ENCODE measurements around the gene NPM1. TPM values are rescaled to one million over a fixed set of nuclear protein-coding genes. Genes with fewer than 3 reads are reported as not detected.
A peak's percentile ranks its signal among the peaks of the same experiment; 100 is the strongest.

The NPM1 gene, protein sequence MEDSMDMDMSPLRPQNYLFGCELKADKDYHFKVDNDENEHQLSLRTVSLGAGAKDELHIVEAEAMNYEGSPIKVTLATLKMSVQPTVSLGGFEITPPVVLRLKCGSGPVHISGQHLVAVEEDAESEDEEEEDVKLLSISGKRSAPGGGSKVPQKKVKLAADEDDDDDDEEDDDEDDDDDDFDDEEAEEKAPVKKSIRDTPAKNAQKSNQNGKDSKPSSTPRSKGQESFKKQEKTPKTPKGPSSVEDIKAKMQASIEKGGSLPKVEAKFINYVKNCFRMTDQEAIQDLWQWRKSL
- total RNA-seq: 100 to 1,000 TPM; 722 to 951 (median 753) TPM
- 1,000 to 10,000 TPM; 1,270 to 2,962 (median 2,425) TPM for polyA plus RNA-seq

DNA sequence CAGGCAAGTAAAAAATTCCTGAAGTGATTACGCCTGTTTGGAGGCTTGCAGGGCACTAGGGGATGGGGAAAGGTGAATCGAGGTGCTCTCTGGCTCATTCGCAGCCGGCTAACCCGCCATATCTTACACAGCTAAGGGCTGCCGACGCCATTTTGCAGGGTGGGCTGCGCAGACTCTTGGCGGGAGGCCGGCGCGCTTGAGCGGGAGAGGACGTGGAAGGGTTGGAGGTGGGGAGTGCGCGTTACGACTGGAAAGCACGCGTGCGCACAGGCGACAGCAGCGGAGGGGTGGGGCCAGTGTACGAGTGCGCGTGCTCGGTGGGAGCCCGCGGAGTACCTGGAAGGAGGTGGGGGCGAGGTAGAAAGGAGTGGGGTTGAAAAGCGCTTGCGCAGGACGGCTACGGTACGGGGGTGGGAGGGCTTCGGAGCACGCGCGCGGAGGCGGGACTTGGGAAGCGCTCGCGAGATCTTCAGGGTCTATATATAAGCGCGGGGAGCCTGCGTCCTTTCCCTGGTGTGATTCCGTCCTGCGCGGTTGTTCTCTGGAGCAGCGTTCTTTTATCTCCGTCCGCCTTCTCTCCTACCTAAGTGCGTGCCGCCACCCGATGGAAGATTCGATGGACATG lies at the start of gene NPM1:
Gene NPM1, plus strand, starts transcription at position 505 of the 625 bp plus-strand sequence. Its CDS starts 100 bp downstream, at position 605.
- TF ChIP-seq EP300 (IDR thresholded peaks at IDR 0.05): peak in 2 of 4 donors; percentile 7 to 8
- TF ChIP-seq POLR2A (IDR thresholded peaks at IDR 0.05): peak; percentile 89 to 96
- TF ChIP-seq POLR2AphosphoS5 (IDR thresholded peaks at IDR 0.05): peak; percentile 97 to 99 (median 98)
- TF ChIP-seq, protein P1, sequence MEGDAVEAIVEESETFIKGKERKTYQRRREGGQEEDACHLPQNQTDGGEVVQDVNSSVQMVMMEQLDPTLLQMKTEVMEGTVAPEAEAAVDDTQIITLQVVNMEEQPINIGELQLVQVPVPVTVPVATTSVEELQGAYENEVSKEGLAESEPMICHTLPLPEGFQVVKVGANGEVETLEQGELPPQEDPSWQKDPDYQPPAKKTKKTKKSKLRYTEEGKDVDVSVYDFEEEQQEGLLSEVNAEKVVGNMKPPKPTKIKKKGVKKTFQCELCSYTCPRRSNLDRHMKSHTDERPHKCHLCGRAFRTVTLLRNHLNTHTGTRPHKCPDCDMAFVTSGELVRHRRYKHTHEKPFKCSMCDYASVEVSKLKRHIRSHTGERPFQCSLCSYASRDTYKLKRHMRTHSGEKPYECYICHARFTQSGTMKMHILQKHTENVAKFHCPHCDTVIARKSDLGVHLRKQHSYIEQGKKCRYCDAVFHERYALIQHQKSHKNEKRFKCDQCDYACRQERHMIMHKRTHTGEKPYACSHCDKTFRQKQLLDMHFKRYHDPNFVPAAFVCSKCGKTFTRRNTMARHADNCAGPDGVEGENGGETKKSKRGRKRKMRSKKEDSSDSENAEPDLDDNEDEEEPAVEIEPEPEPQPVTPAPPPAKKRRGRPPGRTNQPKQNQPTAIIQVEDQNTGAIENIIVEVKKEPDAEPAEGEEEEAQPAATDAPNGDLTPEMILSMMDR (IDR thresholded peaks at IDR 0.05): no peak
- H3K4me3 ChIP-seq: peak within 1 kb of the TSS; percentile 62 to 93 (median 80)
- H3K27me3 ChIP-seq: no peaks in the 10 kb centered on the region
- peak within 1 kb of the TSS; percentile 87 to 97 (median 94) for H3K27ac ChIP-seq
- peaks cover 0 to 17% (median 7%) of the 10 kb centered on the region in 4 donors for H3K36me3 ChIP-seq
- H3K4me1 ChIP-seq: peaks cover 0 to 44% (median 30%) of the 10 kb centered on the region in 4 donors
- no peaks in the 10 kb centered on the region for H3K9me3 ChIP-seq
- intact Hi-C loops (cut with DNase I): loop anchor here (10.0 kb wide), 1 partner anchor 897 kb away; the partner anchor contains the start of gene UBTD2
- peak; percentile 99 for DNase-seq
- WGBS, 2 donors: 0 to 1% methylated on average over 56 of the region's 56 CpGs

DNA sequence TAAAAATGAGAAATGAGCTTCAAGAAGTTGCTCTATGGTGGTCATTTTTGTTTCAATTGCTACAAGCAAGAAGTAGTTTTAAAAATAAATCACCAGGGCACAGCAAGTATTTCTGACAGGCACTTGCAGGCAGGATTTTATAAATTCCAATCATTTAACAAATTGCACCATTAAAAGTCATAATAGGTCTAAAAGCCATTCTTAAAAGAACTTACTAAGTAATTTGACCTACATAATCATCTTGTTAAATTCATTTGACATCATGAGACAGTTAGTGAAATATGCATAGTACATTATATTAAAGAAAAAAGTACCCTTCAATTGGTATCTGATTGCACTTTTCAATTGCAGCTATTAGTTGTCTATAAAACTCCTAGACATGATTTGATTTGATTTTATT lies 47.6 kb upstream of the NPM1 start:
- no peak for TF ChIP-seq POLR2A (IDR thresholded peaks at IDR 0.05)
- no peak for TF ChIP-seq EP300 (IDR thresholded peaks at IDR 0.05)
- TF ChIP-seq, protein P1 (IDR thresholded peaks at IDR 0.05): no peak
- no peak for TF ChIP-seq POLR2AphosphoS5 (IDR thresholded peaks at IDR 0.05)
- H3K27me3 ChIP-seq: peaks cover 0 to 27% (median 0%) of the 10 kb centered on the region in 3 donors
- intact Hi-C loops (cut with DNase I): loop anchor here (5.0 kb wide), 1 partner anchor 593 kb away; no protein-coding TSS in a partner anchor

GRCh38 chr5:171340491-171340890 lies 47.2 kb upstream of the NPM1 start:
- TF ChIP-seq, protein P1 (IDR thresholded peaks at IDR 0.05): no peak
- no peak for TF ChIP-seq EP300 (IDR thresholded peaks at IDR 0.05)
- 13 to 58% methylated on average over 6 of the region's 6 CpGs for WGBS, 2 donors
- intact Hi-C loops (cut with DNase I): loop anchor here (5.0 kb wide), 1 partner anchor 593 kb away; no protein-coding TSS in a partner anchor
- H3K4me1 ChIP-seq: peaks cover 0 to 8% (median 4%) of the 10 kb centered on the region in 4 donors
- no peak overlapping the region for H3K4me3 ChIP-seq
- no peak overlapping the region for H3K27ac ChIP-seq
- H3K9me3 ChIP-seq: no peaks in the 10 kb centered on the region
- H3K36me3 ChIP-seq: no peaks in the 10 kb centered on the region
- DNase-seq: no peak
- H3K27me3 ChIP-seq: peaks cover 0 to 27% (median 0%) of the 10 kb centered on the region in 3 donors

More for the DNA sequence above, 47.6 kb upstream of the NPM1 start:
- H3K4me3 ChIP-seq: no peak overlapping the region
- no peaks in the 10 kb centered on the region for H3K9me3 ChIP-seq
- no peak for DNase-seq
- H3K36me3 ChIP-seq: no peaks in the 10 kb centered on the region
- peaks cover 0 to 8% (median 4%) of the 10 kb centered on the region in 4 donors for H3K4me1 ChIP-seq
- H3K27ac ChIP-seq: no peak overlapping the region

GRCh38 chr5:171342362-171343111 lies 45.1 kb upstream of the NPM1 start:
- no peaks in the 10 kb centered on the region for H3K9me3 ChIP-seq
- H3K27me3 ChIP-seq: peaks cover 0 to 16% (median 0%) of the 10 kb centered on the region in 3 donors
- H3K36me3 ChIP-seq: no peaks in the 10 kb centered on the region
- no peak overlapping the region for H3K4me3 ChIP-seq
- TF ChIP-seq, protein P1 (IDR thresholded peaks at IDR 0.05): peak in 3 of 4 experiments; percentile 21 to 27 (median 22)
- no peak for TF ChIP-seq EP300 (IDR thresholded peaks at IDR 0.05)
- H3K27ac ChIP-seq: no peak overlapping the region
- H3K4me1 ChIP-seq: no peaks in the 10 kb centered on the region
- no peak for DNase-seq
- intact Hi-C loops (cut with DNase I): loop anchor here (5.0 kb wide), 1 partner anchor 595 kb away; no protein-coding TSS in a partner anchor
- 50 to 57% methylated on average over 17 of the region's 17 CpGs for WGBS, 2 donors
